Measurements from ENCODE around the gene ALG2.
"Not testable (repeated sequence)": the region's sequence is repeated elsewhere in the genome, so short reads cannot be mapped to it uniquely, and the experiment has no call there.

Gene ALG2

DNA sequence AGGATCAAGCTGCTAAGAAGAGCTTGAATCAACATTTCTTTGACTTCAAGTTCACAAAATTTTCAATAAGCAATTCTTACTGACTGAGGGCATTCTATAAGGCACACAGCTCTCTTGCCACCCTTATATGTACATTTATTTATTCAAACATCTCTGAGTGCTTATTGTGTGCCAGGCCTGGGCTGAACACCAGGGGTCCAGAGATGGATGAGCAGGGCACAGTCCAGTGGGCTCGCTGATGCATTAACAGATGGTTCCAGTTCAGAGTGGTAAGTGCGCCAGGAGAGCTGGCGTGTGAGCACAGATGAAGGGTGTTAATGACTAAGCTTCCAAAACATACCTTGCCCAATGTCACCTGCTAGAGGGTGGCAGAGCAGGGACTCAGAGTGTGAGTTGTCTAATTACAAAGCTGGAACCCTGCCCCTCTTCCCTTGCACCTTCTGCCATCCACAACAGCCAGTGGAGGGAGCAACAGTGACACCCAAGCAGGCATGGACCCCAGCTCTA is 24.6 kb downstream of the ALG2 start:
- no peak overlapping the region for H3K27ac ChIP-seq (ENCODE audit: extremely low read depth, low read depth, low read length)
- H3K36me3 ChIP-seq (ENCODE audit: control insufficient read depth in 2 of 2, insufficient read depth in 1 of 2, low read length in 2 of 2), result no peaks in the 10 kb centered on the region
- CTCF ChIA-PET, result interaction anchor here (0.5 to 1.2 kb wide), 6 partner anchors 13 to 1424 kb away, joined by 3 to 6 read pairs (median 4); partner anchors contain the start of genes ALG2 and SEC61B
- no peak for TF ChIP-seq HOXA7 (CRISPR knock-in tag; IDR thresholded peaks at IDR 0.05; ENCODE audit: borderline replicate concordance)
- no peak for TF ChIP-seq ZNF514 (tag by site-specific recombination; IDR thresholded peaks at IDR 0.05)
- TF ChIP-seq, protein P1, sequence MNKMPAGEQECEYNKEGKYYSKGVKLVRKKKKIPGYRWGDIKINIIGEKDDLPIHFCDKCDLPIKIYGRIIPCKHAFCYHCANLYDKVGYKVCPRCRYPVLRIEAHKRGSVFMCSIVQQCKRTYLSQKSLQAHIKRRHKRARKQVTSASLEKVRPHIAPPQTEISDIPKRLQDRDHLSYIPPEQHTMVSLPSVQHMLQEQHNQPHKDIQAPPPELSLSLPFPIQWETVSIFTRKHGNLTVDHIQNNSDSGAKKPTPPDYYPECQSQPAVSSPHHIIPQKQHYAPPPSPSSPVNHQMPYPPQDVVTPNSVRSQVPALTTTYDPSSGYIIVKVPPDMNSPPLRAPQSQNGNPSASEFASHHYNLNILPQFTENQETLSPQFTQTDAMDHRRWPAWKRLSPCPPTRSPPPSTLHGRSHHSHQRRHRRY (tag by site-specific recombination; IDR thresholded peaks at IDR 0.05), result no peak
- no peak for TF ChIP-seq ZNF16 (tag by site-specific recombination; IDR thresholded peaks at IDR 0.05; ENCODE audit: low read depth)
- no peak for TF ChIP-seq ZNF155 (tag by site-specific recombination; IDR thresholded peaks at IDR 0.05)
- TF ChIP-seq FEZF1 (tag by site-specific recombination; IDR thresholded peaks at IDR 0.05), result no peak
- no peaks in the 10 kb centered on the region for H3K9me3 ChIP-seq (ENCODE audit: control insufficient read depth, insufficient read depth, low read depth, low read length)
- H3K4me1 ChIP-seq (ENCODE audit: control insufficient read depth, insufficient read depth, low read length), result no peaks in the 10 kb centered on the region
- H3K4me3 ChIP-seq (ENCODE audit: low read depth, low read length), result no peak overlapping the region
- POLR2A ChIA-PET, result interaction anchor here (0.6 kb wide), 1 partner anchor 25 kb away, joined by 3 read pairs; the partner anchor contains the start of genes ALG2 and SEC61B

DNA sequence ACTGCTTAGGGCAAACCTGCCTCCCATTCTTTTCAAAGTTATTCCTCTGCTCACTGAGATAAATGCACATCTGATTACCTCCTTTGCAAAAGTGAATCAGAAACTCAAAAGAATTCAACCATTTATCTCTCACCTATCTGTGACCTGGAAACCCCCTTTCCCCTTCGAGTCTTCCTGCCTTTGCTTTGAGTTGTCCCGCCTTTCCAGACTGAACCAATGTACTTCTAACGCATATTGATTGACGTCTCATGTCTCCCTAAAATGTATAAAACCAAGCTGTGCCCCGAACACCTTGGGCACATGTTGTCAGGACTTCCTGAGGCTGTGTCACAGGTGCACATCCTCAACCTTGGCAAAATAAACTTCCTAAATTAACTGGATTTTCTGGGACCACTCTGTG is 25.3 kb downstream of the ALG2 start:
- POLR2A ChIA-PET; H3K9me3 ChIP-seq (ENCODE audit: control insufficient read depth, insufficient read depth, low read depth, low read length); H3K4me3 ChIP-seq (ENCODE audit: low read depth, low read length); H3K36me3 ChIP-seq (ENCODE audit: control insufficient read depth in 2 of 2, insufficient read depth in 1 of 2, low read length in 2 of 2); H3K4me1 ChIP-seq (ENCODE audit: control insufficient read depth, insufficient read depth, low read length); H3K27ac ChIP-seq (ENCODE audit: extremely low read depth, low read depth, low read length): not testable (repeated sequence)
- CTCF ChIA-PET, result interaction anchor here (0.6 to 1.2 kb wide), 4 partner anchors 12 to 1127 kb away, joined by 3 to 6 read pairs (median 4); partner anchors contain the start of genes ALG2 and SEC61B

DNA sequence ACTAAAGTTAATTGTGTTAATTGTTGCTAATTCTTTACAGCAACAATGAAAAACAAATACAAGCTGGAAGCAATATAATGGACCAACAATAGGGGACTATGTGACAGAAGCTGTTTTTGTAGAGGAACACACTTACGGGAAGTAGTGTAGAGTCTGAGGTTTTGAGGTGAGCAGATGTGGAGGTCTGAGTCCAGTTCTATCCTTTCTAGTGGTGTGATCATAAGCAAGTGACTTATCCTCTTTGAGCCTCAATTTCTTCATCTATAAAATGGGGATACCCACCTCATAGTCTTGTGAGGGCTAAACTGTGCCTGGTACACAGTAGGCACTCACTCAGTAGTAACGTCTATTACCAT is 28.3 kb downstream of the ALG2 start:
- H3K27ac ChIP-seq (ENCODE audit: extremely low read depth, low read depth, low read length), result no peak overlapping the region
- H3K9me3 ChIP-seq (ENCODE audit: control insufficient read depth, insufficient read depth, low read depth, low read length), result no peaks in the 10 kb centered on the region
- CTCF ChIA-PET, result interaction anchor here (1.2 kb wide), 1 partner anchor 9 kb away, joined by 7 read pairs; no protein-coding TSS in a partner anchor
- H3K4me1 ChIP-seq (ENCODE audit: control insufficient read depth, insufficient read depth, low read length), result no peaks in the 10 kb centered on the region
- POLR2A ChIA-PET, result no interaction called here
- H3K4me3 ChIP-seq (ENCODE audit: low read depth, low read length), result no peak overlapping the region
- H3K36me3 ChIP-seq (ENCODE audit: control insufficient read depth in 2 of 2, insufficient read depth in 1 of 2, low read length in 2 of 2), result no peaks in the 10 kb centered on the region
- TF ChIP-seq ZNF473 (tag by site-specific recombination; IDR thresholded peaks at IDR 0.05), result no peak
- TF ChIP-seq ZNF501 (tag by site-specific recombination; IDR thresholded peaks at IDR 0.05), result no peak
- no peak for TF ChIP-seq GFI1B (tag by site-specific recombination; IDR thresholded peaks at IDR 0.05)
- no peak for TF ChIP-seq ZNF335 (tag by site-specific recombination; conservative IDR thresholded peaks at IDR 0.05)
- TF ChIP-seq HOXD13 (CRISPR knock-in tag; IDR thresholded peaks at IDR 0.05; ENCODE audit: borderline replicate concordance), result no peak
- TF ChIP-seq, protein P1 (tag by site-specific recombination; IDR thresholded peaks at IDR 0.05), result no peak
- TF ChIP-seq ZNF10 (tag by site-specific recombination; IDR thresholded peaks at IDR 0.05), result no peak
- TF ChIP-seq ZEB2 (tag by site-specific recombination; IDR thresholded peaks at IDR 0.05), result no peak
- no peak for TF ChIP-seq ZBTB7A (tag by site-specific recombination; IDR thresholded peaks at IDR 0.05; ENCODE audit: low read depth)
- TF ChIP-seq ZNF677 (tag by site-specific recombination; IDR thresholded peaks at IDR 0.05), result no peak
- TF ChIP-seq, protein P2, sequence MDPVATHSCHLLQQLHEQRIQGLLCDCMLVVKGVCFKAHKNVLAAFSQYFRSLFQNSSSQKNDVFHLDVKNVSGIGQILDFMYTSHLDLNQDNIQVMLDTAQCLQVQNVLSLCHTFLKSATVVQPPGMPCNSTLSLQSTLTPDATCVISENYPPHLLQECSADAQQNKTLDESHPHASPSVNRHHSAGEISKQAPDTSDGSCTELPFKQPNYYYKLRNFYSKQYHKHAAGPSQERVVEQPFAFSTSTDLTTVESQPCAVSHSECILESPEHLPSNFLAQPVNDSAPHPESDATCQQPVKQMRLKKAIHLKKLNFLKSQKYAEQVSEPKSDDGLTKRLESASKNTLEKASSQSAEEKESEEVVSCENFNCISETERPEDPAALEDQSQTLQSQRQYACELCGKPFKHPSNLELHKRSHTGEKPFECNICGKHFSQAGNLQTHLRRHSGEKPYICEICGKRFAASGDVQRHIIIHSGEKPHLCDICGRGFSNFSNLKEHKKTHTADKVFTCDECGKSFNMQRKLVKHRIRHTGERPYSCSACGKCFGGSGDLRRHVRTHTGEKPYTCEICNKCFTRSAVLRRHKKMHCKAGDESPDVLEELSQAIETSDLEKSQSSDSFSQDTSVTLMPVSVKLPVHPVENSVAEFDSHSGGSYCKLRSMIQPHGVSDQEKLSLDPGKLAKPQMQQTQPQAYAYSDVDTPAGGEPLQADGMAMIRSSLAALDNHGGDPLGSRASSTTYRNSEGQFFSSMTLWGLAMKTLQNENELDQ (tag by site-specific recombination; IDR thresholded peaks at IDR 0.05; ENCODE audit: low read depth), result no peak
- TF ChIP-seq ZFP3 (tag by site-specific recombination; IDR thresholded peaks at IDR 0.05; ENCODE audit: low read depth), result no peak
- TF ChIP-seq, protein P3, sequence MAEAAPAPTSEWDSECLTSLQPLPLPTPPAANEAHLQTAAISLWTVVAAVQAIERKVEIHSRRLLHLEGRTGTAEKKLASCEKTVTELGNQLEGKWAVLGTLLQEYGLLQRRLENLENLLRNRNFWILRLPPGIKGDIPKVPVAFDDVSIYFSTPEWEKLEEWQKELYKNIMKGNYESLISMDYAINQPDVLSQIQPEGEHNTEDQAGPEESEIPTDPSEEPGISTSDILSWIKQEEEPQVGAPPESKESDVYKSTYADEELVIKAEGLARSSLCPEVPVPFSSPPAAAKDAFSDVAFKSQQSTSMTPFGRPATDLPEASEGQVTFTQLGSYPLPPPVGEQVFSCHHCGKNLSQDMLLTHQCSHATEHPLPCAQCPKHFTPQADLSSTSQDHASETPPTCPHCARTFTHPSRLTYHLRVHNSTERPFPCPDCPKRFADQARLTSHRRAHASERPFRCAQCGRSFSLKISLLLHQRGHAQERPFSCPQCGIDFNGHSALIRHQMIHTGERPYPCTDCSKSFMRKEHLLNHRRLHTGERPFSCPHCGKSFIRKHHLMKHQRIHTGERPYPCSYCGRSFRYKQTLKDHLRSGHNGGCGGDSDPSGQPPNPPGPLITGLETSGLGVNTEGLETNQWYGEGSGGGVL (tag by site-specific recombination; IDR thresholded peaks at IDR 0.05), result no peak
- TF ChIP-seq, protein P4, sequence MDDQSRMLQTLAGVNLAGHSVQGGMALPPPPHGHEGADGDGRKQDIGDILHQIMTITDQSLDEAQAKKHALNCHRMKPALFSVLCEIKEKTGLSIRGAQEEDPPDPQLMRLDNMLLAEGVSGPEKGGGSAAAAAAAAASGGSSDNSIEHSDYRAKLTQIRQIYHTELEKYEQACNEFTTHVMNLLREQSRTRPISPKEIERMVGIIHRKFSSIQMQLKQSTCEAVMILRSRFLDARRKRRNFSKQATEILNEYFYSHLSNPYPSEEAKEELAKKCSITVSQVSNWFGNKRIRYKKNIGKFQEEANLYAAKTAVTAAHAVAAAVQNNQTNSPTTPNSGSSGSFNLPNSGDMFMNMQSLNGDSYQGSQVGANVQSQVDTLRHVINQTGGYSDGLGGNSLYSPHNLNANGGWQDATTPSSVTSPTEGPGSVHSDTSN (CRISPR knock-in tag; IDR thresholded peaks at IDR 0.05), result no peak
- TF ChIP-seq, protein P5, sequence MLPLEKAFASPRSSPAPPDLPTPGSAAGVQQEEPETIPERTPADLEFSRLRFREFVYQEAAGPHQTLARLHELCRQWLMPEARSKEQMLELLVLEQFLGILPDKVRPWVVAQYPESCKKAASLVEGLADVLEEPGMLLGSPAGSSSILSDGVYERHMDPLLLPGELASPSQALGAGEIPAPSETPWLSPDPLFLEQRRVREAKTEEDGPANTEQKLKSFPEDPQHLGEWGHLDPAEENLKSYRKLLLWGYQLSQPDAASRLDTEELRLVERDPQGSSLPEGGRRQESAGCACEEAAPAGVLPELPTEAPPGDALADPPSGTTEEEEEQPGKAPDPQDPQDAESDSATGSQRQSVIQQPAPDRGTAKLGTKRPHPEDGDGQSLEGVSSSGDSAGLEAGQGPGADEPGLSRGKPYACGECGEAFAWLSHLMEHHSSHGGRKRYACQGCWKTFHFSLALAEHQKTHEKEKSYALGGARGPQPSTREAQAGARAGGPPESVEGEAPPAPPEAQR (tag by site-specific recombination; IDR thresholded peaks at IDR 0.05), result no peak
- TF ChIP-seq GLIS2 (tag by site-specific recombination; IDR thresholded peaks at IDR 0.05), result no peak
